Natural killer cell (primary cell): ENCODE measurements around the gene RNF17. TPM values are rescaled to one million over a fixed set of nuclear protein-coding genes. Genes with fewer than 3 reads are reported as not detected.

Source experiments
- ATAC-seq, 3 donors: fragments of 150-1000 bp in 2 of 3; fragments of 200-7000 bp in 1 of 3; cut with Tn5 transposase; 1 replicate in 1 of 3; 2 replicates in 2 of 3; pipeline ENCODE4 v1.10.0; 2021; ENCODE audit warnings: mild to moderate bottlenecking in 2 of 3, moderate library complexity in 2 of 3
- DNase-seq, 2 donors: peaks; one replicate each; pipeline versions ENCODE4 v3.0.0 to v3.0.0-alpha.2; 2013 to 2021; ENCODE audit warnings: mixed read lengths in 1 of 2
- H3K27ac ChIP-seq: one replicate; pipeline ENCODE4 v1.5.1; 2013; ENCODE audit warnings: mild to moderate bottlenecking, low read length
- H3K27me3 ChIP-seq: one replicate; pipeline ENCODE4 v1.6.1; 2013; ENCODE audit warnings: low read length; ENCODE audit not compliant: control insufficient read depth, insufficient read depth
- H3K36me3 ChIP-seq: one replicate; pipeline ENCODE4 v1.6.1; 2013; ENCODE audit warnings: low read length; ENCODE audit not compliant: control insufficient read depth, insufficient read depth
- H3K4me1 ChIP-seq: one replicate; pipeline ENCODE4 v1.6.1; 2013; ENCODE audit warnings: low read length; ENCODE audit not compliant: control insufficient read depth, insufficient read depth
- H3K4me3 ChIP-seq: one replicate; pipeline ENCODE4 v1.5.1; 2013; ENCODE audit warnings: low read length
- H3K9me3 ChIP-seq: one replicate; pipeline ENCODE4 v1.6.1; 2013; ENCODE audit warnings: low read length; ENCODE audit not compliant: control insufficient read depth, insufficient read depth
- H3K27ac Mint-ChIP-seq, 2 donors: one replicate each; pipeline ENCODE4 v1.8.0; 2022; ENCODE audit warnings: mild to moderate bottlenecking in 2 of 2, mixed read lengths in 2 of 2, moderate library complexity in 1 of 2
- H3K27me3 Mint-ChIP-seq, 2 donors: one replicate each; pipeline ENCODE4 v1.8.0; 2022; ENCODE audit warnings: low read depth in 2 of 2, mixed read lengths in 2 of 2
- H3K36me3 Mint-ChIP-seq: one replicate; pipeline ENCODE4 v1.8.0; 2022; ENCODE audit warnings: mixed read lengths
- H3K4me1 Mint-ChIP-seq, 2 donors: one replicate each; pipeline ENCODE4 v1.8.0; 2022; ENCODE audit warnings: mixed read lengths in 2 of 2
- H3K4me3 Mint-ChIP-seq: one replicate; pipeline ENCODE4 v1.8.0; 2022; ENCODE audit warnings: mild to moderate bottlenecking, moderate library complexity, mixed read lengths
- H3K9me3 Mint-ChIP-seq, 2 donors: one replicate each; pipeline ENCODE4 v1.8.0; 2022; ENCODE audit warnings: mixed read lengths in 2 of 2
- WGBS: methylation state at CpG from one replicate; pipeline ENCODE4 v1.1.7; 2013; ENCODE audit warnings: missing lambda C conversion rate; ENCODE audit not compliant: insufficient coverage; 5-methylcytosine and 5-hydroxymethylcytosine counted together
- intact Hi-C: fragments of 100-400 bp; cut with micrococcal nuclease; formaldehyde crosslinking; loops from one replicate; pipeline ENCODE4 v1.14.2; 2022
- total RNA-seq, 4 donors: library from RNA; stranded (reverse); fragments of 120-200 nt in 1 of 4; gene quantifications; one replicate each; pipeline versions ENCODE4 v1.2.3 to v1.2.4, GENCODE V29; 2013 to 2022
- TF ChIP-seq, protein P1 (sequence below): fragments of 200-600 bp; IDR thresholded peaks from one replicate; pipeline ENCODE4 v1.8.0; 2022; ENCODE audit warnings: antibody characterized with exemption

Gene RNF17
- total RNA-seq, 3 donors from 2014 or later (not counting 1 experiment from before 2014, with no cell fraction given), result not detected

DNA sequence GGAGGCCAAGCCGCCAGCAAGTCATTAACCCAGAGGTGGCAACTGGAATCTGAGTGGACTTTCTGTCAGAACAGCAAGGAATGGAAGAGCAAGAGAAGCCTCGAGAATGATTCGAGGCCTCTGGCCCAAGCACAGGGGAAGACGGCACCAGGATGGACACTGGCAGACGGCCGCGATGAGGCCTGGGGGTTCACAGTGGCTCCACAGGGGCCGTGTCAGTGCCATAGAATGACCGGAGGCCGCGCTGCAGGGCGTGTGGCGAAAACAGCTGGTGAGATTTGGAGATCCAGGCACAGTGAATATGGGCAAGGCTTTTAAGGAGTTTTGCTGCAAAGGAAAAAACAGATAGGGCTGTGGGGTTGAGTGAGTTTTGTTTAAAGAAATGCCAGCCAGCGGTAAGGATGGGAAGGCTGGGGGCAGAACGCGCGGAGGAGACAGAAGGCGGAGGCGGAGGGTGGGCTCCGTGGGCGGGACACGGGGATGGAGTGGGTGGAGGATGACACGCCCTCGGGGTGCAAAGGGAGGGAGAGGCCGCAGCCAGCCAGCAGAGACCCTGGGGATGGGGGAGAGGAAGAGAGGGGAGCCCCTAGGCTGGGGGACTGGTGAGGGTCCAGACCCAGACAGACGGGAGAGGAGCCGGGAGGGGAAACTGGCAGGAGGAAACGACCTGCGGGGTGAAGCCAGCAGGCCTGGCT, 130.5 kb downstream of the RNF17 start:
- Mint-ChIP-seq H3K36me3 (peaks cover 11% of the 10 kb centered on the region), H3K27me3 (no peaks in the 10 kb centered on the region), H3K27ac (no peak overlapping the region), H3K9me3 (no peaks in the 10 kb centered on the region), H3K4me3 (no peak overlapping the region), H3K4me1 (peaks cover 0 to 7% of the 10 kb centered on the region in 2 donors)
- intact Hi-C loops, result no loop called here
- Histone ChIP-seq H3K27ac (no peak overlapping the region), H3K27me3 (no peaks in the 10 kb centered on the region), H3K36me3 (peaks cover 5% of the 10 kb centered on the region), H3K4me1 (no peaks in the 10 kb centered on the region), H3K4me3 (no peak overlapping the region), H3K9me3 (no peaks in the 10 kb centered on the region)
- no peak for DNase-seq
- TF ChIP-seq, protein P1, sequence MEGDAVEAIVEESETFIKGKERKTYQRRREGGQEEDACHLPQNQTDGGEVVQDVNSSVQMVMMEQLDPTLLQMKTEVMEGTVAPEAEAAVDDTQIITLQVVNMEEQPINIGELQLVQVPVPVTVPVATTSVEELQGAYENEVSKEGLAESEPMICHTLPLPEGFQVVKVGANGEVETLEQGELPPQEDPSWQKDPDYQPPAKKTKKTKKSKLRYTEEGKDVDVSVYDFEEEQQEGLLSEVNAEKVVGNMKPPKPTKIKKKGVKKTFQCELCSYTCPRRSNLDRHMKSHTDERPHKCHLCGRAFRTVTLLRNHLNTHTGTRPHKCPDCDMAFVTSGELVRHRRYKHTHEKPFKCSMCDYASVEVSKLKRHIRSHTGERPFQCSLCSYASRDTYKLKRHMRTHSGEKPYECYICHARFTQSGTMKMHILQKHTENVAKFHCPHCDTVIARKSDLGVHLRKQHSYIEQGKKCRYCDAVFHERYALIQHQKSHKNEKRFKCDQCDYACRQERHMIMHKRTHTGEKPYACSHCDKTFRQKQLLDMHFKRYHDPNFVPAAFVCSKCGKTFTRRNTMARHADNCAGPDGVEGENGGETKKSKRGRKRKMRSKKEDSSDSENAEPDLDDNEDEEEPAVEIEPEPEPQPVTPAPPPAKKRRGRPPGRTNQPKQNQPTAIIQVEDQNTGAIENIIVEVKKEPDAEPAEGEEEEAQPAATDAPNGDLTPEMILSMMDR, result no peak
- 98% methylated on average over 29 of the region's 29 CpGs for WGBS
- ATAC-seq, result no peak

DNA sequence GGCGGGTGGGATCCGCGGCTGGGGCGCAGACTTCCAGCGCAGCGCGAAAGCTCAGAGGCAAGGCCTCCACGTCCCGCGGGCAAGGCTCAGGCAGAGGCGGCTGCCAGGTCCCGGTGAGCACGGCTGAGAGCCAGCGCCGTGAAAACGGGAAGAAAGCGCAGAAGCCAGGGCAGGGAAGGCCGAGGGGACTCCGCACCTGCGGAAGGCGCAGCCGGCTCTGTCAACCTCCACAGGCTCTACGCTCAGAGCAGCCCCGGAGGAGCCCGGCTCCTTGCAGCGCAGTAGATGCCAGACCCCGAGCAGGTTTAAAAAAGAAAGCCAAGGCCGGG, 131.0 kb downstream of the RNF17 start:
- H3K27me3 ChIP-seq, result no peaks in the 10 kb centered on the region
- DNase-seq (no peak), ATAC-seq (no peak)
- TF ChIP-seq, protein P1, result no peak
- H3K4me3 Mint-ChIP-seq, result no peak overlapping the region
- H3K4me1 ChIP-seq, result no peaks in the 10 kb centered on the region
- H3K4me3 ChIP-seq, result no peak overlapping the region
- 97% methylated on average over 28 of the region's 28 CpGs for WGBS
- intact Hi-C loops, result no loop called here
- H3K27ac Mint-ChIP-seq, result no peak overlapping the region
- no peaks in the 10 kb centered on the region for H3K9me3 ChIP-seq
- peaks cover 0 to 7% of the 10 kb centered on the region in 2 donors for H3K4me1 Mint-ChIP-seq
- no peaks in the 10 kb centered on the region for H3K27me3 Mint-ChIP-seq
- H3K9me3 Mint-ChIP-seq, result no peaks in the 10 kb centered on the region
- H3K36me3 ChIP-seq, result peaks cover 5% of the 10 kb centered on the region
- H3K36me3 Mint-ChIP-seq, result peaks cover 16% of the 10 kb centered on the region
- no peak overlapping the region for H3K27ac ChIP-seq

DNA sequence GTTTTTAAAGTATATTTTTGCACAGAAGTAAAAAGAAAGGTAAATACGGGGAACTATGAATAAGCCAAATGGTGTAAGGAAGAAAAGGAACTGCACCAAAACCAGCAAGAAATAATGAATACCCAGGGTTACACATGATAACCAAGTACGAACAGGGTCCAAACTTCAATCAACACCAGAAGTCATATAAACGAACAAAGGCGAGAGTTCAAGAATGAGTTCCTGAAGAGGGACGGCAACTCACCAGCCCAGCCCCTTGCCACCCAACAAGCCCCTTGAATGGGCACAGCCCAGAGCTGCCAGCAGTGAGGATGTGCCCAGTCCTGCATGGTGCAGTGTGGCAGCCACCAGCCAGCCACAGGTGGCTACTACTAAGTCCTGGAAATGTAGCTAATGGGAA, 132.1 kb downstream of the RNF17 start:
- intact Hi-C loops, result no loop called here
- no peak for ATAC-seq
- no peaks in the 10 kb centered on the region for H3K9me3 ChIP-seq
- no peak overlapping the region for H3K27ac Mint-ChIP-seq
- no peak overlapping the region for H3K27ac ChIP-seq
- no peaks in the 10 kb centered on the region for H3K9me3 Mint-ChIP-seq
- H3K36me3 Mint-ChIP-seq, result peaks cover 19% of the 10 kb centered on the region
- TF ChIP-seq, protein P1, result no peak
- no peaks in the 10 kb centered on the region for H3K27me3 Mint-ChIP-seq
- H3K27me3 ChIP-seq, result no peaks in the 10 kb centered on the region
- H3K4me1 ChIP-seq, result no peaks in the 10 kb centered on the region
- 94% methylated on average over 4 of the region's 5 CpGs for WGBS
- H3K4me3 ChIP-seq, result no peak overlapping the region
- H3K4me3 Mint-ChIP-seq, result no peak overlapping the region
- DNase-seq, result no peak
- peaks cover 5% of the 10 kb centered on the region for H3K36me3 ChIP-seq
- peaks cover 0 to 2% of the 10 kb centered on the region in 2 donors for H3K4me1 Mint-ChIP-seq

DNA sequence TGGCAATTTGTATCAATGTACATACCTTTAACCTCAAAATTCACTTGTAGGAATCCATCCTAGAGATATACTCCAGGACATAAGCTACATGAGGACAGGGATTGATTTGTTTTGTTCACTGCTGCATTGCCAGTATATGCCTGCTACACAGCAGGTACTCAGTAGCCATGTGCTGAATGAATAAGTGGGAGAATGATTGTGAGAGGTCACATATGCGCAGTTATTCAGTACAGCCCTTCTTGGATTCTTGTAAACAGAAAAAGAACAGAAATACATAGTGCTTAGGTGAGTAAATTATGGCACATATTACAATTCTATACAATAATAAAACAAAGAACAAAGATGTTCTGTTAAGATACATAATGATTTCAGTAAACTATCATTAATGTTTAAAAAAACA, 133.3 kb downstream of the RNF17 start:
- H3K4me1 ChIP-seq, result no peaks in the 10 kb centered on the region
- no peak overlapping the region for H3K27ac ChIP-seq
- Mint-ChIP-seq H3K36me3 (peaks cover 19% of the 10 kb centered on the region), H3K9me3 (no peaks in the 10 kb centered on the region), H3K27ac (no peak overlapping the region), H3K4me3 (no peak overlapping the region), H3K4me1 (no peaks in the 10 kb centered on the region), H3K27me3 (no peaks in the 10 kb centered on the region)
- no peaks in the 10 kb centered on the region for H3K9me3 ChIP-seq
- TF ChIP-seq, protein P1, result no peak
- ATAC-seq (no peak), DNase-seq (no peak)
- H3K27me3 ChIP-seq, result no peaks in the 10 kb centered on the region
- intact Hi-C loops, result no loop called here
- no CpG with 5 or more reads among the region's 1 CpG for WGBS
- no peak overlapping the region for H3K4me3 ChIP-seq
- no peaks in the 10 kb centered on the region for H3K36me3 ChIP-seq
